HepG2 (cell line): ENCODE data around the gene TET3. TPM values are rescaled to one million over a fixed set of nuclear protein-coding genes. Genes with fewer than 3 reads are reported as not detected.

Source experiments
- ATAC-seq: fragments of 200-7000 bp; cut with Tn5 transposase; 3 replicates; pipeline ENCODE4 v1.9.1; 2020; ENCODE audit warnings: mild to moderate bottlenecking, moderate library complexity
- BruUV-seq: library from RNA; stranded (reverse); fragments of 400-500 nt; replicated peaks from 2 replicates; lab custom pipeline; 2021; lab: Mats Ljungman, UMichigan
- CTCF ChIA-PET: fragments of 300-600 bp; formaldehyde crosslinking; extraction: SDS; loops from one replicate; lab custom pipeline; 2021; ENCODE audit warnings: low total read pairs, inconsistent platforms, low intra/inter-chr PET ratio; lab: Yijun Ruan, JAX
- POLR2A ChIA-PET: fragments of 350-600 bp; sonication (Branson Sonifier 250); formaldehyde crosslinking; loops from one replicate; lab custom pipeline; 2020; ENCODE audit warnings: antibody characterized with exemption, inconsistent platforms; lab: Yijun Ruan, JAX
- DNase-seq: peaks from one replicate; pipeline ENCODE4 v3.0.0-alpha.2; 2015; ENCODE audit warnings: low spot score
- FAIRE-seq: peaks from 3 replicates; lab custom pipeline; 2011; peaks lifted over from hg19 to GRCh38; lab: Jason Lieb, UNC
- H2AFZ ChIP-seq: one replicate; pipeline ENCODE4 v1.6.1; 2011; ENCODE audit warnings: low read length, inconsistent platforms
- H3K27ac ChIP-seq: fragments of 300-600 bp; 3 replicates; pipeline ENCODE4 v1.8.0; 2011; ENCODE audit warnings: mixed run types, mild to moderate bottlenecking, mixed read lengths, low read length, inconsistent platforms; ENCODE audit not compliant: insufficient read depth; ENCODE audit errors: extremely low read length
- H3K27me3 ChIP-seq, 2 experiments: fragments of 200-600 bp in 1 of 2; 2 replicates in 1 of 2; 3 replicates in 1 of 2; pipeline versions ENCODE4 v1.6.0 to v1.8.0; 2011; ENCODE audit warnings: low read length in 2 of 2, mild to moderate bottlenecking in 2 of 2, moderate library complexity in 2 of 2, inconsistent platforms in 1 of 2; ENCODE audit not compliant: insufficient read depth in 2 of 2, control insufficient read depth in 1 of 2
- H3K36me3 ChIP-seq, 2 experiments: fragments of 200-600 bp in 1 of 2; replicated peaks in 1 of 2; 2 replicates in 1 of 2; 3 replicates in 1 of 2; pipeline versions ENCODE4 v1.5.1 to v1.8.0; 2011; ENCODE audit warnings: low read length in 2 of 2, inconsistent platforms in 1 of 2; ENCODE audit not compliant: insufficient read depth in 2 of 2, control insufficient read depth in 1 of 2
- H3K4me1 ChIP-seq: 2 replicates; pipeline ENCODE4 v1.5.1; 2012; ENCODE audit warnings: low read length, inconsistent platforms; ENCODE audit not compliant: insufficient read depth
- H3K4me2 ChIP-seq: 2 replicates; pipeline ENCODE4 v1.6.0; 2011; ENCODE audit warnings: low read depth, low read length, inconsistent platforms
- H3K4me3 ChIP-seq, 3 experiments: fragments of 200-600 bp in 1 of 3; sonication (generic), shearing (Covaris generic) in 1 of 3; replicated peaks in 1 of 3; 2 replicates each; pipeline ENCODE4 v1.5.1; 2011 to 2016; ENCODE audit warnings: low read length in 3 of 3, inconsistent platforms in 2 of 3, low read depth in 2 of 3, mild to moderate bottlenecking in 2 of 3, control low read depth in 1 of 3, mixed read lengths in 1 of 3; ENCODE audit not compliant: insufficient read depth in 1 of 3
- H3K79me2 ChIP-seq: one replicate; pipeline ENCODE4 v1.6.1; 2011; ENCODE audit warnings: low read length, inconsistent platforms; ENCODE audit not compliant: insufficient read depth
- H3K9ac ChIP-seq: 2 replicates; pipeline ENCODE4 v1.6.0; 2011; ENCODE audit warnings: mild to moderate bottlenecking, low read depth, low read length, inconsistent platforms; ENCODE audit not compliant: insufficient read depth
- H3K9me3 ChIP-seq: 2 replicates; pipeline ENCODE4 v1.5.1; 2012; ENCODE audit warnings: mild to moderate bottlenecking, low read length
- H4K20me1 ChIP-seq: 2 replicates; pipeline ENCODE4 v1.6.0; 2011; ENCODE audit warnings: inconsistent platforms, mild to moderate bottlenecking, low read length, moderate library complexity; ENCODE audit not compliant: insufficient read depth
- ATAD3A ChIP-seq: sonication (generic); formaldehyde crosslinking; IDR thresholded peaks from 2 replicates; pipeline ENCODE4 v1.4.0; 2020; ENCODE audit warnings: missing genetic modification reagents
- BRD4 ChIP-seq: sonication (generic); formaldehyde crosslinking; IDR thresholded peaks from 2 replicates; pipeline ENCODE4 v1.4.0; 2020; ENCODE audit warnings: missing genetic modification reagents
- CBX2 ChIP-seq, 2 experiments: fragments of 200-600 bp in 1 of 2; sonication (generic); formaldehyde crosslinking in 1 of 2; IDR thresholded peaks; 2 replicates each; pipeline versions ENCODE4 v1.7.0 to v1.8.1; 2018 to 2022; ENCODE audit warnings: low read depth in 2 of 2, low read length in 1 of 2, mild to moderate bottlenecking in 1 of 2, missing genetic modification reagents in 1 of 2
- ETS1 ChIP-seq: sonication (generic); formaldehyde crosslinking; IDR thresholded peaks from 2 replicates; pipeline ENCODE4 v1.4.0; 2020; ENCODE audit warnings: missing genetic modification reagents
- GTF3A ChIP-seq: sonication (generic); formaldehyde crosslinking; conservative IDR thresholded peaks from 2 replicates; pipeline ENCODE4 v1.4.0; 2020; ENCODE audit warnings: mild to moderate bottlenecking, missing genetic modification reagents
- ISX ChIP-seq: sonication (generic); formaldehyde crosslinking; conservative IDR thresholded peaks from 2 replicates; pipeline ENCODE4 v1.5.0; 2020; ENCODE audit warnings: missing genetic modification reagents
- MATR3 ChIP-seq: sonication (generic); formaldehyde crosslinking; IDR thresholded peaks from 2 replicates; pipeline ENCODE4 v1.4.0; 2020; ENCODE audit warnings: missing genetic modification reagents
- MZF1 ChIP-seq: sonication (generic); formaldehyde crosslinking; IDR thresholded peaks from 2 replicates; pipeline ENCODE4 v1.8.1; 2023; ENCODE audit warnings: mild to moderate bottlenecking, missing genetic modification reagents, borderline replicate concordance
- NCOR1 ChIP-seq: fragments of 200-600 bp; sonication (generic); IDR thresholded peaks from 2 replicates; pipeline ENCODE4 v1.7.0; 2017; ENCODE audit warnings: antibody characterized with exemption, low read length, borderline replicate concordance
- NFKB2 ChIP-seq: sonication (generic); formaldehyde crosslinking; IDR thresholded peaks from 2 replicates; pipeline ENCODE4 v1.4.0; 2020; ENCODE audit warnings: missing genetic modification reagents, borderline replicate concordance
- NR3C1 ChIP-seq: sonication (generic); formaldehyde crosslinking; IDR thresholded peaks from 2 replicates; pipeline ENCODE4 v1.4.0; 2020; ENCODE audit warnings: missing genetic modification reagents
- SIN3B ChIP-seq: fragments of 150-350 bp; IDR thresholded peaks from 2 replicates; pipeline ENCODE4 v1.6.1; 2014; ENCODE audit warnings: low read length
- SMAD1 ChIP-seq: sonication (generic); formaldehyde crosslinking; IDR thresholded peaks from 2 replicates; pipeline ENCODE4 v1.4.0; 2020; ENCODE audit warnings: missing genetic modification reagents, low read depth, mild to moderate bottlenecking, borderline replicate concordance
- SMARCE1 ChIP-seq: fragments of 450-650 bp; IDR thresholded peaks from 2 replicates; pipeline ENCODE4 v1.6.1; 2017; ENCODE audit warnings: borderline replicate concordance
- SOX13 ChIP-seq, 3 experiments: fragments of 450-650 bp in 1 of 3; sonication (generic) in 1 of 3; formaldehyde crosslinking in 1 of 3; IDR thresholded peaks in 2 of 3; conservative IDR thresholded peaks in 1 of 3; 2 replicates each; pipeline versions ENCODE4 v1.5.0 to v1.6.1; 2016 to 2020; ENCODE audit warnings: antibody characterized with exemption in 1 of 3, mild to moderate bottlenecking in 1 of 3, missing compliant biosample characterization in 1 of 3, missing genetic modification reagents in 1 of 3, moderate library complexity in 1 of 3
- SP4 ChIP-seq: sonication (generic); formaldehyde crosslinking; IDR thresholded peaks from 2 replicates; pipeline ENCODE4 v1.8.1; 2023; ENCODE audit warnings: mild to moderate bottlenecking, missing genetic modification reagents
- YEATS4 ChIP-seq: sonication (generic); formaldehyde crosslinking; IDR thresholded peaks from 2 replicates; pipeline ENCODE4 v1.4.0; 2020; ENCODE audit warnings: missing genetic modification reagents, borderline replicate concordance
- ZBTB3 ChIP-seq: sonication (generic); formaldehyde crosslinking; IDR thresholded peaks from 2 replicates; pipeline ENCODE4 v1.4.0; 2020; ENCODE audit warnings: low read depth, mild to moderate bottlenecking, moderate library complexity, missing genetic modification reagents, borderline replicate concordance
- ZMYM3 ChIP-seq: sonication (generic); formaldehyde crosslinking; IDR thresholded peaks from 2 replicates; pipeline ENCODE4 v1.5.1; 2020; ENCODE audit warnings: mild to moderate bottlenecking, missing genetic modification reagents
- ZNF788 ChIP-seq: sonication (generic); formaldehyde crosslinking; IDR thresholded peaks from 2 replicates; pipeline ENCODE4 v1.5.0; 2020; ENCODE audit warnings: mild to moderate bottlenecking, missing genetic modification reagents, borderline replicate concordance
- WGBS: methylation state at CpG from one replicate; pipeline ENCODE4 v1.1.6; 2017; ENCODE audit warnings: low lambda C conversion rate; 5-methylcytosine and 5-hydroxymethylcytosine counted together
- in situ Hi-C: cut with HindIII; loops from 2 replicates; pipeline ENCODE4 v1.10.0; 2017; ENCODE audit warnings: low pct_unique_long_range_greater_than_20kb; ENCODE audit not compliant: extremely low pct_ligation_motif_present
- intact Hi-C: fragments of 100-400 bp; cut with micrococcal nuclease; formaldehyde crosslinking; loops from one replicate; pipeline ENCODE4 v1.10.0; 2022; ENCODE audit not compliant: unreplicated experiment
- polyA plus RNA-seq, 8 experiments: library from polyadenylated mRNA; depleted of rRNA in 3 of 8; stranded (reverse) in 7 of 8; unstranded in 1 of 8; fragments of >200 nt; fragmentation: Illumina TruSeq in 4 of 8; extraction: Trizol in 4 of 8; gene quantifications; 2 replicates each; pipeline versions ENCODE4 v1.2.1 to v1.2.3, GENCODE V29; 2011 to 2016; ENCODE audit warnings: low read depth in 4 of 8, missing spikeins in 1 of 8, mixed read lengths in 1 of 8; ENCODE audit not compliant: insufficient read depth in 1 of 8
- total RNA-seq, 5 experiments: library from RNA; depleted of rRNA; stranded (reverse); fragments of >200 nt; fragmentation: Illumina TruSeq; extraction: Trizol; gene quantifications; 2 replicates each; pipeline ENCODE4 v1.2.3, GENCODE V29; 2016; ENCODE audit warnings: low read depth in 1 of 5

Gene TET3
- total and polyA plus RNA-seq, 2 of the 13 experiments (the other 11 are each of a cell fraction or from before 2014, with no cell fraction given), result 4.3 to 6.8 TPM

GRCh38 chr2:74003494-74004211, 18.9 kb downstream of the TET3 start:
- ChIA-PET POLR2A (interaction anchor here (0.5 to 1.7 kb wide), 2 partner anchors 23 to 117 kb away, joined by 3 to 6 read pairs; no protein-coding TSS in a partner anchor), CTCF (no interaction called here)
- ATAC-seq (no peak), FAIRE-seq (no peak), DNase-seq (no peak)
- Histone ChIP-seq H3K27me3 (no peaks in the 10 kb centered on the region), H3K9me3 (no peaks in the 10 kb centered on the region), H4K20me1 (peaks cover 17% of the 10 kb centered on the region; the same call in 1 of the 2 replicates), H3K4me2 (no peak overlapping the region), H3K36me3 (peaks cover 9 to 33% of the 10 kb centered on the region in 2 experiments), H2AFZ (no peak overlapping the region), H3K4me1 (peaks cover 32% of the 10 kb centered on the region), H3K79me2 (peaks cover 24% of the 10 kb centered on the region), H3K9ac (no peak overlapping the region), H3K4me3 (no peak overlapping the region), H3K27ac (no peak overlapping the region)
- 96% methylated on average over 16 of the region's 16 CpGs for WGBS
- intact Hi-C loops (no loop called here), in situ Hi-C loops (no loop called here)
- BruUV-seq, result no TSS peak
- no peak for TF ChIP-seq YEATS4 (CRISPR knock-in tag)
- TF ChIP-seq NCOR1, result no peak
- no peak for TF ChIP-seq SMARCE1
- no peak for TF ChIP-seq NFKB2 (CRISPR knock-in tag)
- no peak for TF ChIP-seq SIN3B
- TF ChIP-seq CBX2 (IDR thresholded peaks at IDR 0.05; ENCODE audit: low read depth, low read length), result no peak
- TF ChIP-seq CBX2 (CRISPR knock-in tag; IDR thresholded peaks at IDR 0.05; ENCODE audit: low read depth), result no peak
- no peak for TF ChIP-seq ZNF788 (CRISPR knock-in tag)
- no peak for TF ChIP-seq ETS1
- TF ChIP-seq MATR3 (CRISPR knock-in tag), result no peak
- TF ChIP-seq GTF3A, result no peak
- TF ChIP-seq ATAD3A (CRISPR knock-in tag), result no peak
- no peak for TF ChIP-seq ZBTB3 (CRISPR knock-in tag)
- TF ChIP-seq SMAD1 (CRISPR knock-in tag), result no peak
- TF ChIP-seq NR3C1 (CRISPR knock-in tag), result no peak
- no peak for TF ChIP-seq ZMYM3 (CRISPR knock-in tag)
- TF ChIP-seq BRD4 (CRISPR knock-in tag), result no peak
- no peak for TF ChIP-seq SOX13 (IDR thresholded peaks at IDR 0.05)
- no peak for TF ChIP-seq SOX13 (CRISPR knock-in tag; conservative IDR thresholded peaks at IDR 0.05 in 1 of 2, IDR thresholded peaks at IDR 0.05 in 1 of 2)
- no peak for TF ChIP-seq ISX (CRISPR knock-in tag)
- no peak for TF ChIP-seq MZF1 (CRISPR knock-in tag)
- no peak for TF ChIP-seq SP4 (CRISPR knock-in tag)
